Ishikawa (cell line): Measurements from ENCODE around the gene ADM5.

ENCODE experiments used
- CREB1 ChIP-seq: IDR thresholded peaks from 2 replicates; pipeline ENCODE4 v1.6.1; 2012; ENCODE audit warnings: low read depth
- NFIC ChIP-seq: IDR thresholded peaks from 2 replicates; pipeline ENCODE4 v1.6.1; 2012
- ZBTB7A ChIP-seq: IDR thresholded peaks from 2 replicates; pipeline ENCODE4 v1.6.1; 2012; ENCODE audit warnings: low read depth

DNA sequence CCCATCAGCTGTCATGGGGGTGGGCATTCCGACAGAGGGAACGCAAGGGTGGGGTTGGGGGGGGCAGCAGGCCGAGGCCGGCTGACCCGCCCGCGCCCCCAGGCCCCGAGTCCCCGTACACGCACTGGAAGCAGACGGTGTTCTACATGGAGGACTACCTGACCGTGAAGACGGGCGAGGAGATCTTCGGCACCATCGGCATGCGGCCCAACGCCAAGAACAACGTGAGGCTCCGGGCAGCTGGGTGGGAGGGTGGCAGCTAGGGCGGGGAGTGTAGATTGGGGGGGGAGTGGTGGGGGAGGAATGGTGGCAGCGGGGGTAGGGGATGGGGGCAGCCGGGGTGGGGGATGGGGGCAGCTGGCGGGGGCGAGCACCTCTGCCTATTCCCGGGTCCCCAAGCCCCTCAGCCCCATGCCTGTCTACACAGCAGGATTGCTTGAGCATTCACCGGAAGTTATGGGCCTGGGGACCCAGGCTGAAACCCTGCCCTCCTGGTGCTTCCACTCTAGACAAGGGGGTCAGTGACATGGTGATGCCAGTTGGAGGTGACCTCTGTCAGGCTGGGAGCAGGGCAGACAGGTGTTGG is 2.8 kb upstream of the ADM5 start:
- TF ChIP-seq NFIC (no peak), CREB1 (no peak), ZBTB7A (no peak)
